Endothelial cell (in vitro differentiated cells): ENCODE measurements around the gene IL1RL2. TPM values are rescaled to one million over a fixed set of nuclear protein-coding genes. Genes with fewer than 3 reads are reported as not detected.

ENCODE experiments used
- DNase-seq: peaks from one replicate; pipeline ENCODE4 v3.0.0; 2021; ENCODE audit warnings: low spot score
- H3K27ac Mint-ChIP-seq: one replicate; pipeline ENCODE4 v1.8.0; 2021; ENCODE audit warnings: mixed read lengths, inconsistent platforms; ENCODE audit not compliant: unreplicated experiment
- H3K27me3 Mint-ChIP-seq: one replicate; pipeline ENCODE4 v1.8.0; 2021; ENCODE audit warnings: mild to moderate bottlenecking, moderate library complexity, mixed read lengths, inconsistent platforms; ENCODE audit not compliant: unreplicated experiment
- H3K36me3 Mint-ChIP-seq: one replicate; pipeline ENCODE4 v1.8.0; 2021; ENCODE audit warnings: mild to moderate bottlenecking, low read depth, mixed read lengths, inconsistent platforms; ENCODE audit not compliant: unreplicated experiment
- H3K4me1 Mint-ChIP-seq: one replicate; pipeline ENCODE4 v1.8.0; 2021; ENCODE audit warnings: mild to moderate bottlenecking, mixed read lengths, inconsistent platforms; ENCODE audit not compliant: unreplicated experiment
- H3K4me3 Mint-ChIP-seq: one replicate; pipeline ENCODE4 v1.8.0; 2021; ENCODE audit warnings: mild to moderate bottlenecking, mixed read lengths, inconsistent platforms; ENCODE audit not compliant: unreplicated experiment
- H3K9me3 Mint-ChIP-seq: one replicate; pipeline ENCODE4 v1.8.0; 2021; ENCODE audit warnings: mixed read lengths, inconsistent platforms; ENCODE audit not compliant: unreplicated experiment
- CTCF ChIP-seq: fragments of 200-600 bp; sonication (generic); IDR thresholded peaks from one replicate; pipeline ENCODE4 v1.5.0; 2021; ENCODE audit warnings: antibody characterized with exemption; ENCODE audit not compliant: unreplicated experiment
- total RNA-seq: library from RNA; stranded (reverse); fragmentation: NEBNext Ultra II Directional; extraction: Animal tissue kit (Norgen Biotek cat#: 25700); gene quantifications from one replicate; pipeline ENCODE4 v1.2.1, GENCODE V29; 2021; ENCODE audit not compliant: unreplicated experiment

IL1RL2 gene
- total RNA-seq, 1 donor from 2014 or later = not detected

GRCh38 chr2:102230410-102230909 is 43.6 kb downstream of the IL1RL2 start:
- Mint-ChIP-seq H3K36me3 (no peaks in the 10 kb centered on the region), H3K4me3 (no peak overlapping the region), H3K27me3 (no peaks in the 10 kb centered on the region), H3K27ac (no peak overlapping the region), H3K4me1 (peaks cover 23% of the 10 kb centered on the region), H3K9me3 (no peaks in the 10 kb centered on the region)
- no peak for TF ChIP-seq CTCF
- DNase-seq = no peak

- Mint-ChIP-seq H3K9me3 (no peaks in the 10 kb centered on the region), H3K4me1 (peaks cover 6% of the 10 kb centered on the region), H3K36me3 (no peaks in the 10 kb centered on the region), H3K27ac (no peak overlapping the region), H3K4me3 (no peak overlapping the region), H3K27me3 (no peaks in the 10 kb centered on the region)
- DNase-seq = no peak
- no peak for TF ChIP-seq CTCF
Observed at GRCh38 chr2:102233132-102233884, 46.5 kb downstream of the IL1RL2 start.

- Mint-ChIP-seq H3K36me3 (no peaks in the 10 kb centered on the region), H3K9me3 (no peaks in the 10 kb centered on the region), H3K4me1 (peaks cover 3% of the 10 kb centered on the region), H3K4me3 (no peak overlapping the region), H3K27ac (no peak overlapping the region), H3K27me3 (peaks cover 7% of the 10 kb centered on the region)
- no peak for TF ChIP-seq CTCF
- DNase-seq = no peak
Observed at GRCh38 chr2:102235042-102235473, 48.2 kb downstream of the IL1RL2 start.

- no peaks in the 10 kb centered on the region for H3K9me3 Mint-ChIP-seq
- H3K4me1 Mint-ChIP-seq = peaks cover 6% of the 10 kb centered on the region
- no peaks in the 10 kb centered on the region for H3K36me3 Mint-ChIP-seq
- no peak for TF ChIP-seq CTCF
- H3K27ac Mint-ChIP-seq = no peak overlapping the region
- H3K4me3 Mint-ChIP-seq = no peak overlapping the region
- DNase-seq = peak; percentile 31
- H3K27me3 Mint-ChIP-seq = peaks cover 7% of the 10 kb centered on the region
Observed at GRCh38 chr2:102235491-102235890, 48.7 kb downstream of the IL1RL2 start.

GRCh38 chr2:102236132-102236531 is 49.3 kb downstream of the IL1RL2 start:
- DNase-seq = no peak
- H3K27ac Mint-ChIP-seq = no peak overlapping the region
- no peak overlapping the region for H3K4me3 Mint-ChIP-seq
- peaks cover 8% of the 10 kb centered on the region for H3K27me3 Mint-ChIP-seq
- peaks cover 12% of the 10 kb centered on the region for H3K4me1 Mint-ChIP-seq
- no peaks in the 10 kb centered on the region for H3K36me3 Mint-ChIP-seq
- H3K9me3 Mint-ChIP-seq = no peaks in the 10 kb centered on the region
- no peak for TF ChIP-seq CTCF
